HepG2 (cell line): ENCODE measurements around the gene ABT1. TPM values are rescaled to one million over a fixed set of nuclear protein-coding genes. Genes with fewer than 3 reads are reported as not detected.

Experiments
- AHR ChIP-seq: IDR thresholded peaks from 2 replicates; pipeline ENCODE4 v1.6.1; 2018; ENCODE audit warnings: missing genetic modification reagents, missing compliant biosample characterization
- DPF2 ChIP-seq: sonication (generic); formaldehyde crosslinking; IDR thresholded peaks from 2 replicates; pipeline ENCODE4 v1.4.0; 2020; ENCODE audit warnings: mild to moderate bottlenecking, low read depth, missing genetic modification reagents, borderline replicate concordance
- ELK4 ChIP-seq: sonication (generic); formaldehyde crosslinking; IDR thresholded peaks from 2 replicates; pipeline ENCODE4 v1.9.0; 2021; ENCODE audit warnings: missing genetic modification reagents, borderline replicate concordance
- FOXC1 ChIP-seq: sonication (generic); formaldehyde crosslinking; IDR thresholded peaks from 2 replicates; pipeline ENCODE4 v1.8.0; 2022; ENCODE audit warnings: mild to moderate bottlenecking, missing genetic modification reagents, borderline replicate concordance
- MAFK ChIP-seq, 2 experiments: IDR thresholded peaks in 1 of 2; conservative IDR thresholded peaks in 1 of 2; 2 replicates each; pipeline ENCODE4 v1.6.1; 2011; ENCODE audit warnings: improper control_type of control experiment in 2 of 2, low read length in 2 of 2
- MATR3 ChIP-seq: sonication (generic); formaldehyde crosslinking; IDR thresholded peaks from 2 replicates; pipeline ENCODE4 v1.4.0; 2020; ENCODE audit warnings: missing genetic modification reagents
- MLX ChIP-seq: IDR thresholded peaks from 2 replicates; pipeline ENCODE4 v1.6.1; 2016
- MXD4 ChIP-seq: IDR thresholded peaks from 2 replicates; pipeline ENCODE4 v1.6.1; 2016; ENCODE audit warnings: mild to moderate bottlenecking, missing biosample characterization, missing genetic modification reagents
- NFATC3 ChIP-seq: sonication (generic); formaldehyde crosslinking; IDR thresholded peaks from 2 replicates; pipeline ENCODE4 v1.5.1; 2020; ENCODE audit warnings: mild to moderate bottlenecking, missing genetic modification reagents
- NR0B2 ChIP-seq: sonication (generic); formaldehyde crosslinking; IDR thresholded peaks from 2 replicates; pipeline ENCODE4 v1.4.0; 2020; ENCODE audit warnings: mild to moderate bottlenecking, missing genetic modification reagents
- PRDM15 ChIP-seq: sonication (generic); formaldehyde crosslinking; IDR thresholded peaks from 2 replicates; pipeline ENCODE4 v1.4.0; 2020; ENCODE audit warnings: missing genetic modification reagents
- TOPORS ChIP-seq: sonication (generic); formaldehyde crosslinking; IDR thresholded peaks from 2 replicates; pipeline ENCODE4 v1.8.0; 2023; ENCODE audit warnings: mild to moderate bottlenecking, missing genetic modification reagents
- ZBTB25 ChIP-seq: IDR thresholded peaks from 2 replicates; pipeline ENCODE4 v1.6.1; 2018; ENCODE audit warnings: missing genetic modification reagents
- ZMYM2 ChIP-seq: sonication (generic); formaldehyde crosslinking; IDR thresholded peaks from 2 replicates; pipeline ENCODE4 v1.8.0; 2022; ENCODE audit warnings: mild to moderate bottlenecking, missing genetic modification reagents
- ZNF124 ChIP-seq: sonication (generic); formaldehyde crosslinking; IDR thresholded peaks from 2 replicates; pipeline ENCODE4 v1.4.0; 2020; ENCODE audit warnings: missing genetic modification reagents
- ZNF224 ChIP-seq: sonication (generic); formaldehyde crosslinking; IDR thresholded peaks from 2 replicates; pipeline ENCODE4 v1.5.0; 2020; ENCODE audit warnings: mild to moderate bottlenecking, missing genetic modification reagents
- ZNF225 ChIP-seq: sonication (generic); formaldehyde crosslinking; IDR thresholded peaks from 2 replicates; pipeline ENCODE4 v1.4.0; 2020; ENCODE audit warnings: mild to moderate bottlenecking, missing genetic modification reagents
- ZNF441 ChIP-seq: sonication (generic); formaldehyde crosslinking; IDR thresholded peaks from 2 replicates; pipeline ENCODE4 v1.7.0; 2021; ENCODE audit warnings: missing genetic modification reagents, borderline replicate concordance
- ZNF615 ChIP-seq: sonication (generic); formaldehyde crosslinking; IDR thresholded peaks from 2 replicates; pipeline ENCODE4 v1.5.0; 2020; ENCODE audit warnings: mild to moderate bottlenecking, missing genetic modification reagents, borderline replicate concordance
- ZNF747 ChIP-seq: sonication (generic); formaldehyde crosslinking; IDR thresholded peaks from 2 replicates; pipeline ENCODE4 v1.8.1; 2023; ENCODE audit warnings: missing genetic modification reagents, mild to moderate bottlenecking, borderline replicate concordance
- ZNF775 ChIP-seq: sonication (generic); formaldehyde crosslinking; IDR thresholded peaks from 2 replicates; pipeline ENCODE4 v1.4.0; 2020; ENCODE audit warnings: missing genetic modification reagents, mild to moderate bottlenecking, moderate library complexity, borderline replicate concordance
- ZNF782 ChIP-seq: sonication (generic); formaldehyde crosslinking; IDR thresholded peaks from 2 replicates; pipeline ENCODE4 v1.4.0; 2020; ENCODE audit warnings: missing genetic modification reagents, mild to moderate bottlenecking, borderline replicate concordance
- polyA plus RNA-seq, 8 experiments: library from polyadenylated mRNA; depleted of rRNA in 3 of 8; stranded (reverse) in 7 of 8; unstranded in 1 of 8; fragments of >200 nt; fragmentation: Illumina TruSeq in 4 of 8; extraction: Trizol in 4 of 8; gene quantifications; 2 replicates each; pipeline versions ENCODE4 v1.2.1 to v1.2.3, GENCODE V29; 2011 to 2016; ENCODE audit warnings: low read depth in 4 of 8, missing spikeins in 1 of 8, mixed read lengths in 1 of 8; ENCODE audit not compliant: insufficient read depth in 1 of 8
- total RNA-seq, 5 experiments: library from RNA; depleted of rRNA; stranded (reverse); fragments of >200 nt; fragmentation: Illumina TruSeq; extraction: Trizol; gene quantifications; 2 replicates each; pipeline ENCODE4 v1.2.3, GENCODE V29; 2016; ENCODE audit warnings: low read depth in 1 of 5

ABT1 gene
- total and polyA plus RNA-seq, 2 of the 13 experiments (the other 11 are each of a cell fraction or from before 2014, with no cell fraction given), result 38.4 TPM

GRCh38 chr6:26568601-26569432 is 27.9 kb upstream of the ABT1 start (continued):
- 0 out of 2 replicates have a peak, but pooled peaks have one; percentile 42 for TF ChIP-seq ZNF441 (CRISPR knock-in tag)
- TF ChIP-seq MAFK (conservative IDR thresholded peaks at IDR 0.05 in 1 of 2, IDR thresholded peaks at IDR 0.05 in 1 of 2; ENCODE audit: low read length in 2 of 2), result no peak
- peak; percentile 66; the same call in 1 of the 2 replicates for TF ChIP-seq MLX (CRISPR knock-in tag)
- no peak for TF ChIP-seq PRDM15 (CRISPR knock-in tag)
- TF ChIP-seq ZNF225 (CRISPR knock-in tag), result no peak
- peak; percentile 89 for TF ChIP-seq ZNF124
- TF ChIP-seq ZNF224 (CRISPR knock-in tag), result peak; percentile 86
- TF ChIP-seq MATR3 (CRISPR knock-in tag), result no peak
- TF ChIP-seq ZBTB25, result peak; percentile 96
- TF ChIP-seq ZNF775 (CRISPR knock-in tag), result no peak
- TF ChIP-seq NFATC3 (CRISPR knock-in tag), result peak; percentile 65; the same call in 1 of the 2 replicates
- TF ChIP-seq FOXC1 (CRISPR knock-in tag), result no peak; the same call in 1 of the 2 replicates
- TF ChIP-seq NR0B2 (CRISPR knock-in tag), result no peak
- TF ChIP-seq DPF2 (CRISPR knock-in tag), result no peak
- peak; percentile 91 for TF ChIP-seq ZMYM2 (CRISPR knock-in tag)
- TF ChIP-seq TOPORS, result 0 out of 2 replicates have a peak, but pooled peaks have one; percentile 36
- TF ChIP-seq ZNF747 (CRISPR knock-in tag), result peak; percentile 57; the same call in 1 of the 2 replicates
- TF ChIP-seq MXD4, result peak; percentile 47; the same call in 1 of the 2 replicates
- TF ChIP-seq ELK4 (CRISPR knock-in tag), result no peak
- peak; percentile 91; the same call in 1 of the 2 replicates for TF ChIP-seq ZNF615 (CRISPR knock-in tag)
- TF ChIP-seq ZNF782, result no peak
- TF ChIP-seq AHR (CRISPR knock-in tag), result peak; percentile 89; the same call in 1 of the 2 replicates
